Measurements from ENCODE around the gene TRPM7.
"Not testable (repeated sequence)": the region's sequence is repeated elsewhere in the genome, so short reads cannot be mapped to it uniquely, and the experiment has no call there.

Gene TRPM7, protein sequence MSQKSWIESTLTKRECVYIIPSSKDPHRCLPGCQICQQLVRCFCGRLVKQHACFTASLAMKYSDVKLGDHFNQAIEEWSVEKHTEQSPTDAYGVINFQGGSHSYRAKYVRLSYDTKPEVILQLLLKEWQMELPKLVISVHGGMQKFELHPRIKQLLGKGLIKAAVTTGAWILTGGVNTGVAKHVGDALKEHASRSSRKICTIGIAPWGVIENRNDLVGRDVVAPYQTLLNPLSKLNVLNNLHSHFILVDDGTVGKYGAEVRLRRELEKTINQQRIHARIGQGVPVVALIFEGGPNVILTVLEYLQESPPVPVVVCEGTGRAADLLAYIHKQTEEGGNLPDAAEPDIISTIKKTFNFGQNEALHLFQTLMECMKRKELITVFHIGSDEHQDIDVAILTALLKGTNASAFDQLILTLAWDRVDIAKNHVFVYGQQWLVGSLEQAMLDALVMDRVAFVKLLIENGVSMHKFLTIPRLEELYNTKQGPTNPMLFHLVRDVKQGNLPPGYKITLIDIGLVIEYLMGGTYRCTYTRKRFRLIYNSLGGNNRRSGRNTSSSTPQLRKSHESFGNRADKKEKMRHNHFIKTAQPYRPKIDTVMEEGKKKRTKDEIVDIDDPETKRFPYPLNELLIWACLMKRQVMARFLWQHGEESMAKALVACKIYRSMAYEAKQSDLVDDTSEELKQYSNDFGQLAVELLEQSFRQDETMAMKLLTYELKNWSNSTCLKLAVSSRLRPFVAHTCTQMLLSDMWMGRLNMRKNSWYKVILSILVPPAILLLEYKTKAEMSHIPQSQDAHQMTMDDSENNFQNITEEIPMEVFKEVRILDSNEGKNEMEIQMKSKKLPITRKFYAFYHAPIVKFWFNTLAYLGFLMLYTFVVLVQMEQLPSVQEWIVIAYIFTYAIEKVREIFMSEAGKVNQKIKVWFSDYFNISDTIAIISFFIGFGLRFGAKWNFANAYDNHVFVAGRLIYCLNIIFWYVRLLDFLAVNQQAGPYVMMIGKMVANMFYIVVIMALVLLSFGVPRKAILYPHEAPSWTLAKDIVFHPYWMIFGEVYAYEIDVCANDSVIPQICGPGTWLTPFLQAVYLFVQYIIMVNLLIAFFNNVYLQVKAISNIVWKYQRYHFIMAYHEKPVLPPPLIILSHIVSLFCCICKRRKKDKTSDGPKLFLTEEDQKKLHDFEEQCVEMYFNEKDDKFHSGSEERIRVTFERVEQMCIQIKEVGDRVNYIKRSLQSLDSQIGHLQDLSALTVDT (N-terminal part only)

DNA sequence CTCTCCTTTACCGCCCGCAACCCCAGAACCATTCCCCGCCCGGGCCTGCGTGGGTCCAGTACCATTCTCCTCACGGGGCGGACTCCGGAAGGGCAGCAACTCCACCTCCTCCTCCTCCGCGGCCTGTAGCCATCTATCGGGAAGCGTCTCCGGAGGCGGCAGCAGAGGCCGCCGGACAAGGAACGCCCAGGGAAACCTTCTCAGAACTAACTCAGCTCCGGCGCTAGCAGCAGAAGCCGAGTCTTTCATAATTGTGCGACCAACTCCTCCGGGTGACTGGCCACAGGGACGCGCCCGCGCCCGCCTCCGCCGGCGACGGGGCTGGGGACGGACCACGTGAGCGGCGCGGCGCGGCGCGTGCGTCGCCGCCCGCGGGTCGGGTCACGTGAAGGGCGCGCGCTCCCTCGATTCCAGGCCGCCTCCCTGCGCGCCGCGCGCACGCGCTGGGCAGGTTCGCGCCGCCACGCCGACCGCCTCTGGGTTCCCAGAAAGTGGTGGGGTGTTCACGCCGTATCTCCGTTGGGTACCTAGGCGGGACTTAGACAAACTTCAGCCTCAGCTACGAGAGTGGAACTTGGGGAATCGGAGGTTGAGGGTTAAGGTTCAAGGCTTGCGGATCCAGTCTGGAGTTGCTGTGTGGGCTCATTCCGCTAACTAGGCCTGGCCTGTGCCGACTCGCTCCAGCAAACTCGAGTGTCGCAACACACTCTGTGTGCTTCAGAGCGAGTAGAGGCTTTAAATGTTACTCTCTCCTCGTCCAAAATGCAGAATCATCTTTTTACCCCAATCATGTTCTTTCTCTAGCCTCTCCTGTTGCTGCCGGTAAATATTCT lies at the start of gene TRPM7:
TSS of gene TRPM7 (minus strand) at position 329 of the 833 bp plus-strand sequence. CDS start at position 65, 264 bp downstream.
- peak; percentile 41 for DNase-seq

DNA sequence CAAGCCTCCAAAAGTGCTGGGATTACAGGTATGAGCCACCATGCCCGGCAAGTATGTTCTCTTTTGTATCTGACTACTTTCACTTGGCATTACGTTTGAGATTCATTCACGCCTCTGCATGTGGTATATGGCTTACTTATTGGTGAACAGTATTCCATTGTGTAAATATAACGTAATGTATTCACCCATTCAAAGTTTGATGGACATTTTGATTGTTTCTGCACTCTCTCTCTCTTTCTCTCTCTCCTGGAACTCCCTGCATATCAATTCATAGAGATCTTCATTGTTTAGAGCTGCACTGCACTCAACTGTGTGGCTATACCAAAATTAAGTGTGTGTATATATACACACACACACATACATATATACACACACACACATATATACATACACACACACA lies 48.6 kb upstream of the TRPM7 start:
- DNase-seq = no peak

DNA sequence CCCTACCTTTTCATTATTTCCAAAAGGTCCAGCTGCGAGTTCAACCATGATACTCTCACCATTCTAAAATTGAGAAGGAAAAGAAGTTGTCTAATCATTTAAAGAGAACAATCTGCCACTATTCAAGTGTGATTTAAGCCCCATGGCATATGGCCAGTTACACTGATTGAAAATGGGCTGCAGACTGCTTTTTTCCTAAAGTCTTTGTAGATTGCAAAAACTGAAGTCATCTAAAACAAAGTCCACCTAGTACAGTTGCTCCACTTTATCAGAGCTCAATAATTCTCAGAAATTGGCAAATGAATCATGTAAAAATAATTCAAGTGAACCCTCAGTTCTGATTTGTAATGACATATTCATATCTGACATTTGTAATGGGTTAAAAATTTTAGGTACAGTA lies 39.7 kb upstream of the TRPM7 start:
- no peak for DNase-seq

DNA sequence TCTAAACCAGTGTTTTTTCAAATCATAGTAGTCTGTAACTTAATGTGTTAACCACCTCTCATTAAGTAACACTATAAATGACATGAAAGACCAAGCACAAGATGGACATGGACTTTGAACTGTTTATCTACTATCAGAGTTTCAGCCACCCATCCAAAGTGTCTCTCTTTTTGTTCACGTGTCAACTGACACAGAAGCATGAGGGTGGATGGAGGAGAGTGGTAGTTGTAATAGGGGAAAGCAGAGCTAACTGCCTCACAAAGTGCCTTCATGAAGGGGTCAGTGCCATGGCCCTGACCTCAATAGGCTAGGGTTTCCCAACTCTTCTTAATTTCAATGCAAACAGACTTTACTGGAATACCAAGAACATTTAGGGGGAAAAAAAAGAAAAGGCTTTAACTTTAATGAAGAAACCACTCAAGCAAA lies 32.1 kb upstream of the TRPM7 start:
- DNase-seq = no peak

DNA sequence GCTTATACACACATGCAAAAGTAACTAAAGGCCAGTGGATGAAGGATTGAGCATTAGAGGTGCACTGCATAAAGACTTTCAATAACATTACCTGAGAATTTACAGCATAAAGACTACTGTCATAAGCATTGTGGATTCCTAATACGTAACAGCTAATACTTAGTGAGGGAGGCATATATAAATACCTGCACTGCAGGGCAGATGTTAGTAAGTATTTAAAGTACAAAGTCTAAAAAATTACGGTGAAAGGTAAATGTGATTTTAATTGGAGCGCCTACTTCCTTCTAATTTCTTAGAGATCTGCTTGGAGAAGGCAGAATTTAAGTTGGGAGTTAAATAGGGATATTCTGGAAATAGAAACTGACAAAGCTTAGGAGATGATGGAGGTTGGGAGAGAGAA lies 25.4 kb upstream of the TRPM7 start:
- DNase-seq = no peak

DNA sequence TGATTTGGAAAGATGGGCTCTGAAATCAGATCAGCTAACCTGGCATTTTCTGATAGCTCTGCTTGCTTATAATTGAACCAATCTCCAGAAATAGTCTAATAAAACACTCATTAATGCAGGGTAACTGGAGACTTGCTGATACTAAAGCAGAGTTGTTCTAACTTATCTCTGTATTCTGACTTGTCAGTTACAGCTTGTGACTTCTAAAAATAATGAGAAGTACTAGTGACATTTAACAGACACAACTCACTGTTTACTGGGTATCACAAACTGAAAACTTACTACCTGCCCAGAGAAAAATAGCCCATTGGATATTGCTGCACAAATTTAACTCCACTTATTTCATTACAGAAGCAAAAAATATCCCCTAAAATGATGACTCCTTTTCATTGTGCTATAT lies 24.0 kb upstream of the TRPM7 start:
- DNase-seq = no peak

DNA sequence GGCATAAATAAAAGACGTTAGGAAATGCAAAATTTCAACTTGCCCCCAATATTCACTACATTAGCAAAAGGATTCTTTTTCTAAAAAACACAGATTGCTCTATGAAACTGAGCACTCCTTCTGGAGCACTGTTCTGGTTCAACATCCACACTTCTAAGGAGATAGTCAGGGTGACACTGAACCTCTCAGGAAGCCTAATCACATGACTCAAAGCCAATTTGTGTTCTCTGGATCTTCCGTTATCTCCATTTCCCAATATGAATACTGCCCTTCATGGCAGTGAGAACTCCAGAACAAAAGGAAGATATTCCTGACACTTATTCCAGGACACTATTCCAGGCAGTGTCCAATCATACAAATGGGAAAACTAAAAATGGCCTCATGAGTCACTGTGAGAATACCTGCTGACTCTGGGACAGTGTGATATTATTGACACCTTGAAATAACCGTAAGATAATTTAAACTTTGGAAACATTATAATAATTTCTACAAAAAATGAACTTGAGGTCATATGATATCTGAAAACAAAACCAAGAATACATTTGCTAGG lies 21.4 kb upstream of the TRPM7 start:
- DNase-seq = no peak

DNA sequence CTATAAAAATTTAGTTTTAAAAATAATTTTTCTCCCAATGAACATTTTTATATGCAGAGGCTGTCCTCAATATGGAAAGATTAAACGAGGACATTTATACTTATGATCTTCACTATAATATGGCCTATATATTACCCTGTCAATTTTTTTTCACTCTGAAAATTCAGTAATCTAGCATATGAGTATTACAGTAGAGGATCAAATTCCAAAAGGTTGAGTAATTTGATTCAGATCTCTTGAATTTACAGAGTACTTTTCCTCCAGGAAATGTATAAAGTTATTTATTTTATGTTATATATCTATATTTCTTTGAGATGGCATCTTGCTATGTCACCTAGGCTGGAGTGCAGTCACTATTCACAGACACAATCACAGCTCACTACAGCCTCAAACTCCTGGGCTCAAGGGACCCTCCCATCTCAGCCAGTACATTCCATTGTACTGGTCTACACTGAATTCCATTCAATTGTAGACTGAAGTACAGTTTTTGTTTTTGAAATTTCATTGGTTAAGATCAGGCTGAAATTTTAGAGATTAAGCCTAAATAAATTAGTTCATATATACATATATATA lies 16.3 kb upstream of the TRPM7 start:
- no peak for DNase-seq

DNA sequence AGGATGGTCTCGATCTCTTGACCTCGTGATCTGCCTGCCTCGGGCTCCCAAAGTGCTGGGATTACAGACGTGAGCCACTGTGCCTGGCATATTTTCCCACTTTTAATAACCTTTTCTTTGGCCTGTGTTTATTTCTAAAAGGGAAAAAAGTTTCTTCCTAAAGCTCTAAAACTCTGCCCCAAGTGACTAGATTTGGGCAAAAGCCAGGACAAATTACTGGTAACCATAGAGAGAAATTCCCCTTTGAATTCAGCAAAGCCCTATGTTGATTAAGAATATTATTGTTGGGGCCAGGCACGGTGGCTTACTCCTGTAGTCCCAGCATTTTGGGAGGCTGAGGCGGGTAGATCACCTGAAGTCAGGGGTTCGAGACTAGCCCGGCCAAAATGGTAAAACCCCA lies 11.5 kb upstream of the TRPM7 start:
- DNase-seq = no peak

DNA sequence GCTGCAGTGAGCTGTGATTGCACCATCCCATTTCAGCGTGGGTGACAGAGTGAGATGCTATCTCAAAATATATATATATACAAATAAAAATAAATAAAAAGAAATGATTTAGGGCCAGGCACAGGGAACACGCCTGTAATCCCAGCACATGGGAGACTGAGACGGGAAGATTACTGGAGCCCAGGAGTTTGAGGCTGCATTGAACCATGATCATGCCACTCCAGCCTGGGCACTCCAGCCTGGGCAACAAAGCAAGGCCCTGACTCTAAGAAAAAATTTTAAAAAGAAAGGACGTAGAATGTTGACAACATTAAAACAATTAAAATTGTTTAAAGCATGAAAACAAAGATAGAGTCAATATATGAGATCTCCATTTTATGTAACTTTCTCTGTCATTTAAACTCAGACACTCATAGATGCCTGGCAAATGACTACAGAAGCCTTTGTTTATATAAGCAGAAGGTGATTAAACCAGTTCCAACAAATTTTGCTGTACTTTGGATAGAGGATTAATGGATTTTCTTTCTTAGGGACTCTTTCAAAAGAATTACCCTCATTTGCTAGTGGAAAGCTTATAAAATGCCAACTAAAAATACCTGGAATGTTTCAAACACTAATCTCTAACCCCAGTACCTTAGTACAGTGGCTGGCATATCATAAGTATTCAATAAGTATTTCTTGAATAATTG lies 10.7 kb upstream of the TRPM7 start:
- no peak for DNase-seq

DNA sequence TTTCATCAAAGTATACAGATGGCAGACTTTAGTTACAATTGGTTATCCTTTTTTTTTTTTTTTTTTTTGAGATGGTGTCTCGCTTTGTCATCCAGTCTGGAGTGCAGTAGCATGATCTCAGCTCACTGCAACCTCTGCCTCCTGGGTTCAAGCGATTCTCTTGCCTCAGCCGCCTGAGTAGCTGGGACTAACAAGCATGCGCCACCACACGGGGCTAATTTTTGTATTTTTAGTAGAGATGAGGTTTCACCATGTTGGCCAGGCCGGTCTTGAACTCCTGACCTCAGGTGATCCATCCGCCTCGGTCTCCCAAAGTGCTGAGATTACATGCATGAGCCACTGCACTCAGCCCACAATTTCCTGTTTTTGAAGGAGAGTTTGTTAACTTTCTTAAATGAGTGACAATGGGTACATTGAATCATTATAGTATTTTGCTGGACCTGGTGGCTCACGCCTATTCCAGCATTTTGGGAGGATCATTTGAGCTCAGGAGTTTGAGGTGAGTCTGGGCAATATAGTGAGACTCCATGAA lies 8.1 kb upstream of the TRPM7 start:
- not testable (repeated sequence) for DNase-seq

DNA sequence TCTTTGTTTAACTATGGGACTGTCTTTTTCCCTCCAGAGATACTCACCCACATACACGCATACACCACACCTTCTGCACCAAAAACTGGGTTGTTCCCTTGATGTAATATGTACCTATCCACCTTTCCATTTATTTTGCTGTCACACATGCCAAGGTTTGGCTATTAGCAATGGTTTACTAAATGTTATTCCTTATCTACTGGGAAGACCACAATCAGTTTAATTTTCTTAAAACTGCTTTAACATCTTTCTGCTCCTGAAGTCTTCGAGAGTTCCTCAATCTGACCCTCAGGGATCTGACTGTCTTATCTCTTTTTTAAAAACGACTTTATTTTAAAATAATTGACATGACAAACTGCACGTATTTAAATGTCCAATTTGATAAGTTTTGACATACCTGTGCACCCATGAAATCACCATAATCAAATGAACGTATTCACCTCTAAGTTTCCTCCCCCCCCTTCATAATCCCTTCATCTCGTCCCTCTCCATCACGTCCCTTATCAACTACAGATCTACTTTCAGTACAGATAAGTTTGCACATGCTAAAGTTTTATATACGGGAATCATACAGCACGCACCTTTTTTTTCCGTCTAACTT lies 805 bp upstream of the TRPM7 start:
- no peak for DNase-seq

DNA sequence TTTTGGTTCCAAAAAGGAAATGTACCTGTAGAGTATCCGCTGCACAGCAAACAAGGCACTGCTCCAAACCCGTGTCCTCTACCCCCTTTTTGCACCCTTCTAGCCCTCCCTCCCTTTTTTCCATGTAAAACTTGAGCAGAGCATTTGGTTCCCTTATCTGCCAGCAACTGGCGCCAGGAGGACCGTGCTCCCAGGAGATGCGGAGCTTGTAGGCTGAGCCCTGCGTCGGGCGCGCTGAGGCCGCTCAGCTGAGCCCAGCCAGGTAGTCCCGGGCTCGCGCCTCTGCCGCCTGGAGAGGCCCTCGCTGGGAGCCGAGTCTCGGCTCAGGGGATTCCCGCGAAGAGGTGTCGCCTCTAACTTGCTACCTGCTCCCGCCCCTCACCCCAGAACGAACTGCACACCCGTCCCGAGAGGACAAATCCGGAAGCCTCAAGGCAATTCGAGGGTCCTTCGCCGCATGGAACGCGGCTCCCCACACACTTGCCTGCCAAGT lies 575 bp downstream of the TRPM7 start:
- DNase-seq = peak; percentile 41

DNA sequence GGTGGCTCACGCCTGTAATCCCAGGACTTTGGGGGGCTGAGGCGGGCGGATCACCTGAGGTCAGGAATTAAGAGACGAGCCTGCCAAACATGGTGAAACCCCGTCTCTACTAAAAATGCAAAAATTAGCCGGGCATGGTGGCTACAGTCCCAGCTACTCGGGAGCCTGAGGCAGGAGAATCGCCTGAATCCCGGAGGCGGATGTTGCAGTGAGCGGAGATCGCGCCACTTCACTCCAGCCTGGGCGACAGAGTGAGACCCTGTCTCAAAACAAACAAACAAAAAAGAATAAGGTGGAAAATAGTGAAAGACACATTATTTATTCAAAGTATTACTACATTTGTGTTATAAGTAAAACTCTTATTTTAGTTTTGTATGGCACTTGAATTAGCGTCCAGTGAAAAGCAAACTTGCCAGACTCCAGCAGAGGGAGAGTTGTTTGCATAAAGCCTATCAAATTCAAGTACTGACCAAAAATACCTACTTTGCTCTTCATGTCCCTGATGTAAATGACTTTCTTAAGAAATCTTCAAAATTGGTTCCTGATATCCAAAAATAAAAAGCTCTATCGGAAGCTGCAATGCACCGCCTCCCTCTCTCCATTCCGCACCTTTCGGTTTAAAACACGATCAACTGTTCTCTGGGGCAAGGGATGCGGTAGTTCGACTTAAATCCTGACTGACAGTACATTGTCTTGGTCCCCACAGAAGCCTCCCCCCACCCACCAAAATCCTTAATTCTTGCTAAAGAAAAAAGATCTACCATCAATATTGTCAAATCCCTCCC lies 1.2 kb downstream of the TRPM7 start:
- no peak for DNase-seq

DNA sequence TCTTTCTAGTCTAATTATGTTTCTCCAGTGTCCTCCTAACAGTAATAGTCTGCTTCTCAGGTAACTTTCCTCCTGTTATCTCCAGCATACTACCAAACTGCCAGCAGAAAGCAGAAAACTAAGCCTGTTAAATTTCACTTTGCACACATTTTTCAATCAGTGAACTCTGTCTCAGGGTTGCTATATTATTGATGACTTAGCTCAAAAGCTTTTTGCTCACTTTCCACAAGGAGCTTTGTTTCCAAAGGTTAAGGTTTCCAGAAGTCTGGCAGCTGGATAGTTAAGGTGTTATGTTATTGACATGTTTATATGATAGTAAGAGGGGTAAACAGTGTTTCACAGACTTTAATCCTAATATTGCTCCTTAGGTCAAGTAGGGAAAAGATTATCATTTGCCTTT lies 5.1 kb downstream of the TRPM7 start:
- DNase-seq = no peak

DNA sequence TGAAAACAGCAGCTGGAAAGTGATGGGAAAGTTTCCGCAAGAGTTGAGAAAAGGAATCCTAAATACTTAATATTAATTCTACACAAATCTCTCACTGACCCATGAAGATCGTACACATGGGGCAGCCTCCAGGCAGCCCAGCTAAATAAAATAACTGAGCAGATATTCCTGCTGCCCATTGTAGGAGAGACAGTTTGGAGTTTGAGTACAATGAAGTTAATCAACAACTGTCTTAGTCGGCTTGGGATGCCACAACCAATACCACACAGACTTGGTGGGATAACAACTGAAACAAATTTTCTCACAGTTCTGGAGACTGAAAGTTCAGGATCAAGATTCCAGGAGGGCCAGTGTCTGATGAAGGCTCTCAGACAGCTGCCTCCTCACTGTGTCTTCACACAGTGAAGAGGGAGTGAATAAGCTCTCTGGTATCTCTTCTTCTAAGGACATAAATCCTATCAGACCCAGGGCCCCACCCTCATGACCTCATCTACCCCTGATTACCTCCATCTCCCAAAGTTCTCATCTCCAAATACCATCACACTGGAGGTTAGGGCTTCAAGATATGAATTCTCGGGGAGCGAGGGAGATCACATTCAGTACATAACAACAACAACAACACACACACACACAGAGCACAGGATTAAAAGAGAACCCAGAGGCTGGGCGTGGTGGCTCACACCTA lies 9.7 kb downstream of the TRPM7 start:
- DNase-seq = no peak

DNA sequence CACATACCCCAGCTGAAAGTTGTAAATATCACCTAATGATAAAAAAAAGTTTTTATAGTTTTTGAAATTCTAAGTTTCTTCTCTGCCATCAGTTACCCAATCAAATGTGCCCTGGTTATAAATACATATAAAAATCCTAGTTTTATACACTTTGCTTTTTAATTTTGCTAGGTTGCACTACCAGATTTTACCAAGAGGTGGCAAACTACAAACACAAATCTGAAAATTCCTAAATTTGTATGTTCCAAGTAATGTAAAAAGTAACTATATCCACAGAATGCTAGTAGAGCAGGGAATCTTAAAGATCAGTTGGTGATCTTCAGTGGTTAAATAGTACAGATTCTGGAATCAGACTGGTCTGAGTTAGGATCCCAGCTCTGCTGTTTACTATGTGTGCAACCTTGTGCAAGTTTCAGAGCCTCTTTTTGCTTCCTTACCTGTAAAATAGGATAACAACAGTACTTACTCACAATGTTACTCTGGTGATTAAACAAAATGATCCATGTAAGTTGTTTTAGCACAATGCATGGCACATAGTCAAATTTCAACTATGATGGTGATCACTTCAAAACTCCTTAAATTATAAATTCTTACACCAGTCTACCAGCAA lies 11.0 kb downstream of the TRPM7 start:
- DNase-seq = no peak

DNA sequence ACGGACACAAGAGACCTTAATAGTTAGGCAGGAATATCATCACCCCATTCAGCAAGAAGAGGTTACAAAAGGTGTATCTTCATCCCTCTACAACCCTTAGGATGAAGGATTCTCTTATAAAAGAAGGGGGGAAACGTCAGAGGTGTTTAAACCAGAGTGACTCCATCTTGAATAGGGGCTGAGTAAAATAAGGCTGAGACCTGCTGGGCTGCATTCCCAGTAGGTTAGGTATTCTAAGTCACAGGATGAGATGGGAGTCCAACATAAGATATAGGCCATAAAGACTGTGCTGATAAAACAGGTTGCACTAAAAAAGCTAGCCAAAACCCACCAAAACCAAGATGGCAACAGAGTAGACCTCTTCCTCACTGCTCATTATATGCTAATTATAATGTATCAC lies 16.5 kb downstream of the TRPM7 start:
- DNase-seq = no peak
